ENCODE measurements around the gene ATP5ME.

The ATP5ME gene

DNA sequence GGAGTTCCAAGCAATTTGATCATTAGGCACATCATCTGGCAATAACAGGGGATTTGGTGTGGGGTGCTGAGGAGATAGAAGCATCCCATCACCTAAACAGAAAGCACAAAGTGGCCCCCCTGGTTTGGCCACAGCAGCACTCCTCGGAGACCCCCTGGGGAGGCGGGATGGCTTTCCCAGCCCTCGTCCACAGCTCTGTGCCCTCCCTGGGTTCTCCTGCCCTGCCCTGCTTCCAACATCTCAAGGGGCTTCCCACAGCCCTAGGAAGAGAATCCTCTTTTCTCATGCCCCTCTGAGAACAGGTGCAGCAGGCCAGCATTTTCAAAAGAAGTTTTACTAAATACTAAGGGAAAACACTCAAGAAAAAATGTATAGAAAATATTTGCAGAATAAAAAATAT is 12.8 kb downstream of the ATP5ME start:
- H2AFZ ChIP-seq (ENCODE audit: low read length) = no peak overlapping the region
- H4K20me1 ChIP-seq (ENCODE audit: insufficient read depth, low read length) = no peaks in the 10 kb centered on the region
- no peaks in the 10 kb centered on the region for H3K27me3 ChIP-seq (ENCODE audit: insufficient read depth, low read length)
- peaks cover 15% of the 10 kb centered on the region for H3K4me1 ChIP-seq (ENCODE audit: insufficient read depth, low read length, severe bottlenecking)
- H3K79me2 ChIP-seq (ENCODE audit: insufficient read depth, low read length) = no peaks in the 10 kb centered on the region
- TF ChIP-seq EZH2 (IDR thresholded peaks at IDR 0.05; ENCODE audit: borderline replicate concordance, low read length) = no peak
- TF ChIP-seq, protein P1, sequence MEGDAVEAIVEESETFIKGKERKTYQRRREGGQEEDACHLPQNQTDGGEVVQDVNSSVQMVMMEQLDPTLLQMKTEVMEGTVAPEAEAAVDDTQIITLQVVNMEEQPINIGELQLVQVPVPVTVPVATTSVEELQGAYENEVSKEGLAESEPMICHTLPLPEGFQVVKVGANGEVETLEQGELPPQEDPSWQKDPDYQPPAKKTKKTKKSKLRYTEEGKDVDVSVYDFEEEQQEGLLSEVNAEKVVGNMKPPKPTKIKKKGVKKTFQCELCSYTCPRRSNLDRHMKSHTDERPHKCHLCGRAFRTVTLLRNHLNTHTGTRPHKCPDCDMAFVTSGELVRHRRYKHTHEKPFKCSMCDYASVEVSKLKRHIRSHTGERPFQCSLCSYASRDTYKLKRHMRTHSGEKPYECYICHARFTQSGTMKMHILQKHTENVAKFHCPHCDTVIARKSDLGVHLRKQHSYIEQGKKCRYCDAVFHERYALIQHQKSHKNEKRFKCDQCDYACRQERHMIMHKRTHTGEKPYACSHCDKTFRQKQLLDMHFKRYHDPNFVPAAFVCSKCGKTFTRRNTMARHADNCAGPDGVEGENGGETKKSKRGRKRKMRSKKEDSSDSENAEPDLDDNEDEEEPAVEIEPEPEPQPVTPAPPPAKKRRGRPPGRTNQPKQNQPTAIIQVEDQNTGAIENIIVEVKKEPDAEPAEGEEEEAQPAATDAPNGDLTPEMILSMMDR (IDR thresholded peaks at IDR 0.05; ENCODE audit: low read length) = no peak
- H3K9me2 ChIP-seq (ENCODE audit: low read depth, low read length) = no peaks in the 10 kb centered on the region
- H3K4me2 ChIP-seq (ENCODE audit: low read length) = no peak overlapping the region
- no peak overlapping the region for H3K9ac ChIP-seq (ENCODE audit: low read length)
- no peak overlapping the region for H3K4me3 ChIP-seq (ENCODE audit: low read depth, low read length, poor library complexity, severe bottlenecking)
- H3K36me3 ChIP-seq (ENCODE audit: insufficient read depth, low read length) = no peaks in the 10 kb centered on the region
- H3K27ac ChIP-seq (ENCODE audit: low read depth, low read length, poor library complexity, severe bottlenecking) = no peak overlapping the region
- H3K9me3 ChIP-seq (ENCODE audit: low read length) = no peaks in the 10 kb centered on the region
- no peaks in the 10 kb centered on the region for H3F3A ChIP-seq (ENCODE audit: insufficient read depth, low read length)

DNA sequence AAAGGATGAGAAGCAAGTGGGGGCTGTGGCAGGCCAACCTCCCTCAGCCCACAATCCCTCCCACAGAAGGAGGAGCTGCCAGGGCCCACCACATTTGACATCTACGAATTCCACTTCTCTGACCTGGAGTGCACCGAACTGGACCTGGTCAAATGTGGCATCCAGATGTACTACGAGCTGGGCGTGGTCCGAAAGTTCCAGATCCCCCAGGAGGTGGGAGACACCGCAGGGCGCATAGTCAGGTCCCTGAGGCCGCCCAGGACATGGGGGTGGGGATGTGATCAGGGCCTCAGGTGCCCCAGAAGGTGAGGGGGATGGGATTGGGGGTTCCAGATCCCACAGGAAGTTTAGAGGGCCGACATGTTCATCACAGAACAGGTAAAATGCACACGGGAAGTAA is 13.7 kb downstream of the ATP5ME start:
- Histone ChIP-seq H3K27me3 (ENCODE audit: insufficient read depth, low read length) (no peaks in the 10 kb centered on the region), H3K4me3 (ENCODE audit: low read depth, low read length, poor library complexity, severe bottlenecking) (no peak overlapping the region), H3K9ac (ENCODE audit: low read length) (no peak overlapping the region), H3K36me3 (ENCODE audit: insufficient read depth, low read length) (no peaks in the 10 kb centered on the region), H3K79me2 (ENCODE audit: insufficient read depth, low read length) (no peaks in the 10 kb centered on the region), H3F3A (ENCODE audit: insufficient read depth, low read length) (no peaks in the 10 kb centered on the region), H3K4me2 (ENCODE audit: low read length) (no peak overlapping the region), H4K20me1 (ENCODE audit: insufficient read depth, low read length) (no peaks in the 10 kb centered on the region), H2AFZ (ENCODE audit: low read length) (no peak overlapping the region), H3K9me2 (ENCODE audit: low read depth, low read length) (no peaks in the 10 kb centered on the region), H3K9me3 (ENCODE audit: low read length) (no peaks in the 10 kb centered on the region), H3K27ac (ENCODE audit: low read depth, low read length, poor library complexity, severe bottlenecking) (no peak overlapping the region), H3K4me1 (ENCODE audit: insufficient read depth, low read length, severe bottlenecking) (peaks cover 15% of the 10 kb centered on the region)
- TF ChIP-seq EZH2 (IDR thresholded peaks at IDR 0.05; ENCODE audit: borderline replicate concordance, low read length) = no peak
- TF ChIP-seq, protein P1 (IDR thresholded peaks at IDR 0.05; ENCODE audit: low read length) = no peak

DNA sequence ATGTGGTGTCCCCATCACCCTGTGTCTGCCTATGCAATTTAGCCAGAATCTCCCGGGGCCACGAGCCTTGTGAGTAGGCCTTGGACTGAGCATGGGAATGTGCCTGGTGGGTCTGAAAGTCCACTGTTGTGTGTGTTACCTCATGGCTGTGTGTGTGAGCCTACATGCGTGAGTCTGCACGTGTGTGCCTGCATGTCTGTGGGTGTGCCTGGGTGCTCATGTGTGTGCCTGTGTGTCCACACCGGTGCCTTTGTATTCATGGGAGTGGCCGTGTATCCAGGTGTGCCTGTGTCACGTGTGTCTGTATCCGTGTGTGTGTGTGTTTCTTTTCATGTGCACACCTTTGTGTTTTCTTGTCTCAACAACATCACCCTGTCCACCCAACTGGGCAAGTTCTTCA is 14.2 kb downstream of the ATP5ME start:
- Histone ChIP-seq H3K4me2 (ENCODE audit: low read length) (no peak overlapping the region), H3K36me3 (ENCODE audit: insufficient read depth, low read length) (no peaks in the 10 kb centered on the region), H2AFZ (ENCODE audit: low read length) (no peak overlapping the region), H3K9me2 (ENCODE audit: low read depth, low read length) (no peaks in the 10 kb centered on the region), H4K20me1 (ENCODE audit: insufficient read depth, low read length) (no peaks in the 10 kb centered on the region), H3F3A (ENCODE audit: insufficient read depth, low read length) (no peaks in the 10 kb centered on the region), H3K9me3 (ENCODE audit: low read length) (no peaks in the 10 kb centered on the region), H3K27ac (ENCODE audit: low read depth, low read length, poor library complexity, severe bottlenecking) (no peak overlapping the region), H3K4me3 (ENCODE audit: low read depth, low read length, poor library complexity, severe bottlenecking) (no peak overlapping the region), H3K4me1 (ENCODE audit: insufficient read depth, low read length, severe bottlenecking) (peaks cover 13% of the 10 kb centered on the region), H3K27me3 (ENCODE audit: insufficient read depth, low read length) (no peaks in the 10 kb centered on the region), H3K79me2 (ENCODE audit: insufficient read depth, low read length) (no peaks in the 10 kb centered on the region), H3K9ac (ENCODE audit: low read length) (no peak overlapping the region)
- no peak for TF ChIP-seq EZH2 (IDR thresholded peaks at IDR 0.05; ENCODE audit: borderline replicate concordance, low read length)
- TF ChIP-seq, protein P1 (IDR thresholded peaks at IDR 0.05; ENCODE audit: low read length) = no peak

Measured in OCI-LY1 (cell line).